ENCODE results near the gene ALDH2. TPM values are rescaled to one million over a fixed set of nuclear protein-coding genes. Genes with fewer than 3 reads are reported as not detected.
A peak's percentile ranks its signal among the peaks of the same experiment; 100 is the strongest.

ALDH2 gene
- total RNA-seq, 1 experiment from 2014 or later, result 21.1 TPM

DNA sequence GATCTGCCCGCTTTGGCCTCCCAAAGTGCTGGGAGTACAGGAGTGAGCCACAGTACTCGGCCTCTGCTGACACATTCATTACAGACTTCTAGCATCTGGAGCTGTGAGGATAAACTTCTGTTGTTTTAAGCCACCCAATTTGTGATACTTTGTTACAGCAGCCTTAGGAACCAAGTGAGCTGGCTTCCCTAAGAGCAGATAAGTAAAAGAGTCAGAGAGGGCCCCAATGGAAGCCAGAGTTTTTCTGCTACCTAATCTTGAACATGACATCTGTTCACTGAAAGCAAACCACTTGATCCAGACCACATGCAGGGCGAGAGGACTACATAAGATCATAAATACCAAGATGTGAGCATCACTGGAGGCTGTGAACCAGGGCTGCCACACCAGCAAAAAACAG, 71.6 kb downstream of the ALDH2 start:
- no peak for DNase-seq (ENCODE audit: low read depth, low spot score)
- in situ Hi-C loops (cut with HindIII; ENCODE audit: low pct_unique_long_range_greater_than_20kb, low sequenced_read_pairs), result no loop called here

DNA sequence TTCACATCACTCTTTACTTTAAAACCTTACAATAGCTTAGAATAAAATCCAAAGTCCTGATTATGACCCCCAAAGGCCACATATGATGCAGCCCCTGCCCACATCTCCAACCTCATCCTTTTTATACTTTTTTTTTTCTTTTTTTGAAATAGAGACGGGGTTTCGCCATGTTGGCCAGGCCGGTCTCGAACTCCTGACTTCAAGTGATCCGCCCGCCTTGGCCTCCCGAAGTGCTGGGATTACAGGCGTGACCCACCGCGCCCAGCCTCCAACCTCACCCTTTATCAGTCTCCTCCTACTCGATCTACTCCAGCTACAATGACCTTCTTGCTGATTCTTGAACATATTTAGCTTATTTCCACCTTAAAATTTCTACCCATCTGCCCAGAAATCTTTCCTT, 74.1 kb downstream of the ALDH2 start:
- DNase-seq (ENCODE audit: low read depth, low spot score), result no peak
- in situ Hi-C loops (cut with HindIII; ENCODE audit: low pct_unique_long_range_greater_than_20kb, low sequenced_read_pairs), result no loop called here

DNA sequence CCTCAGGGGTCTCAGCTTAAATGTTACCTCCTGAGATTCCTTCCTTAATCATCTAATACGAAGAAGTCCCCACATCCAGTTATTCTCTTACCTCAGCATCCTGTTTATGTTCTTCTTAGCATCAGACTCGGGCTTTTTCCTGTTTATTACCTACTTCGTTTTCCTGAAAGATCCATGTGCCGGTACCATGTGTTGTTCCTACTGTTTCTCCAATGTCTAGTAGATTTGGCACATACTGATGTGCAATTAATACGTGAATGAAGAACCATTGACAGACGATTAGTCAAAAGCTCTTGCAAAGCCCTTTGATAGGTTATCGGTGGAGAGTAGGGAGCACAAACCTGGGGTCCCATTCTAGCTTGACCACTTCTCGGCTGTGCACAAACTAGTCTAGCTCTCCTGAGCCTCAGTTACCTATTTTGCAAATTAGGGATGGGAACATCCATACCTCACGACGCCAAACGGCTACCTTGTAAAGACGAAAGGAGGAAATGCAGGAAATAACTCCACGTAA, 74.6 kb downstream of the ALDH2 start:
- in situ Hi-C loops (cut with HindIII; ENCODE audit: low pct_unique_long_range_greater_than_20kb, low sequenced_read_pairs), result no loop called here
- DNase-seq (ENCODE audit: low read depth, low spot score), result no peak

DNA sequence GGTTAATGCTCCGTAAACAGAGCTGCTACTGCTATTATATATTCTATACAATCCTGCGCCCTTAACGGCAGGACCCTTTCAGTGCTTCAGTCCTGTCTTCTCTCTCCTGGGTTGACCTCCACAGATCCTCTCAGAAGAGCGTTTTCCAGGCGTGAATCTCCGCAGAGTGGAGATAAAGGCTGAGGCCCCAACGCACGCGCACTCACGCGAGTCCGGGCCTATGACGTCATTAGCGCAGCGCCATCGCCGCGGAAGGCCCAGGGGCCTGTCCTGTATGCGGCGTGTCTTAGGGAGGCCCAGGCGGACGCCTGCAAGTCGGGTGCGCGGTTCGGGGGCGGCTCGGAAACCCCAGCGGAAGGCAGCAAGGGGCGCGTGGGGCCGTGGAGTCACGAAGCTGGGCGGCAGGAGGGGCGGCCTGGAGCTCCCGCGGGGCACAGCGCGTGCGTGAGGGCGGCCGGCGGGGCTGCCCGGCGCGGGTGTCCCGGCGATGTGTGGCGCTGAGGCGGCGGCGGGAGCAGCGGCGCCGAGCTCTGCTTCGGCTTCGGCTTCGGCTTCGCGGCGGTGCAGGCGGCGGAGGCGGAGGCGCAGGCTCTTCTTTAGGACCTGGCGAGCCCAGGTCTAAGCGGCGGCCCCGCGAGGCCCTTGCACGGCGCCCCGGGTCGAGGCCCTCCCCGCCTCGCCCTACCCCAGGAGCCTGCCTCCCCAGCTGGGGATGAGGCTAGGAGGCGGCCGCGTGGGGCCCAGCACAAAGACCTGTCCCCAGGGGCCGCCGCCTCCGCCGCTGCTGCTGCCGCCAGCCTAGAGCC, 75.2 kb downstream of the ALDH2 start, which contains the start of gene MAPKAPK5:
Gene MAPKAPK5, plus strand, starts transcription at position 479 of the 806 bp plus-strand sequence. CDS start 506 bp downstream, outside the sequence.
- in situ Hi-C loops (cut with HindIII; ENCODE audit: low pct_unique_long_range_greater_than_20kb, low sequenced_read_pairs), result no loop called here
- DNase-seq (ENCODE audit: low read depth, low spot score), result peak; percentile 93

DNA sequence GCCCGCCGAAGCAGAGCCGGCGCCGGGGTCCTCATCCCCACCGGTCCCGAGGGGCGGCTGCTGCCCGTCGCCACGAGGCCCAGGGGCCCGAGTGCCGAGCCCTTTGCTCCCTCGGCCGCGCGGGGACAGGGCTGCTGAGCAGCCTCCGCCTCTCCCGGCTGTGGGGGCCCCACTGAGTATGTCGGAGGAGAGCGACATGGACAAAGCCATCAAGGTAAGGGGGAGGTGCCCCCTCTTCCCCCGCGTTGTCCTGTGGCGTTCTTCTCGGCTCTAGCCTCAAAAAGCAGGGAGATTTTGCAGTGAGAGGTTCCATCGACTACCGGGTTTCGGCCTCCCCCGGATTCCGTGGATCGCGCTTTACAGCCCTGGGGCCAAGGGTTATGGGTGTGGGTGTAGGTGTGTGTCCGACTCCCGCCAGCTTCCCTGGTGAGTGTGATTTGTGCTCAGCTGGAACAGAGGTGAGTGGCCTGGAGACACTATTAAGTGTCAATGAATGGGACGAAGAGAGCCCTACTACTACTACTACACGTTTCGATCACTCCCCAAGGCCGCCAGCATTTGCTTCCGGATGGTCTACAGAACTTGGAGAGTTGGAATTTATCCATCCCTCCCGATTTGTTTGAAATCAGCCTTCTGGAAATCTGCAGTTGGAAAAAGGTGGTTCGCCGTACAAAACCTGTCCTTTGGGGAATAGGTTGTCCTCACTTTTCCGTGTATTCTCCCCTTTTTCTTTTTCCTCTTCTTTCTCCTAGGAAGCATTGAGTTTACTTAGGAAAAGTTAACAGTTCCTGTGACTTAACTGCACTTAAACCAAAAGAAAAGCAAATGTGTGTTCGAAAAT, 76.0 kb downstream of the ALDH2 start:
- peak; percentile 16 for DNase-seq (ENCODE audit: low read depth, low spot score)
- in situ Hi-C loops (cut with HindIII; ENCODE audit: low pct_unique_long_range_greater_than_20kb, low sequenced_read_pairs), result no loop called here

DNA sequence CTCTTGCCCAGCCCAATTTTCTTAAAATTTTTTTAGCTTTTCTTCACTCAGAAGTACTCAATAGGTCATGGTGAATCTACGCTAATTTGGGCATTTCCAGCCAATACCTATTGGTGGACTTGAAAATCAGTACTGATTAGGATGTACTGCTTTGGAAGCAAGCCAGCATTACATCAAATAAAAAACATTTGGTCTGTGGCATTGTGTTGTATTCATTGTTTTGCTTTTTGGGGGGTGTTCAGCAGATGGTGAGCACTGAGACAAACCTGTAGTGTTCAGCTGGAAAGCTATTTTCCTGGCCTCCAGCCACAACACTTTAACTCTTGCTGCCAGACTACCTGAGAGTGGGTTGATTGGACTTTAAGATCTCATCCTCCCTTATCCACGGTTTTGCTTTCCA, 79.3 kb downstream of the ALDH2 start:
- no peak for DNase-seq (ENCODE audit: low read depth, low spot score)
- in situ Hi-C loops (cut with HindIII; ENCODE audit: low pct_unique_long_range_greater_than_20kb, low sequenced_read_pairs), result no loop called here

DNA sequence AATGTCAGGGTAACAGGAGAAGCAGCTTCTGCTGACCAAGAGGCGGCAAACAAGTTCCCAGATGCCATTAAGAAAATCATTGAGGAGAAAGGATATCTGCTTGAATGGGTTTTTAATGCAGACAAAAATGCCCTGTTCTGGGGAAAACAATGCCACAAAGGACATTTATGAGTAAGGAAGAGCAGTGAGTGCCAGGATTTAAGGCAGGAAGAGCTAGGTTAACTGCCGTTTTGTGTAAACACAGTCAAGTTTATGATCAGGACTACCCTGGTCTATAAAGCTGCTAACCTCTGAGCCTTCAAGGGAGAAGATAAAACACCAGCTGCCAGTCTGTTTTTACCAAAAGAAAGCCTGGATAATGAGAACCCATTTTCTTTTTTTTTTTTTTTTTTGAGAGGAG, 83.8 kb downstream of the ALDH2 start:
- no peak for DNase-seq (ENCODE audit: low read depth, low spot score)
- in situ Hi-C loops (cut with HindIII; ENCODE audit: low pct_unique_long_range_greater_than_20kb, low sequenced_read_pairs), result no loop called here

DNA sequence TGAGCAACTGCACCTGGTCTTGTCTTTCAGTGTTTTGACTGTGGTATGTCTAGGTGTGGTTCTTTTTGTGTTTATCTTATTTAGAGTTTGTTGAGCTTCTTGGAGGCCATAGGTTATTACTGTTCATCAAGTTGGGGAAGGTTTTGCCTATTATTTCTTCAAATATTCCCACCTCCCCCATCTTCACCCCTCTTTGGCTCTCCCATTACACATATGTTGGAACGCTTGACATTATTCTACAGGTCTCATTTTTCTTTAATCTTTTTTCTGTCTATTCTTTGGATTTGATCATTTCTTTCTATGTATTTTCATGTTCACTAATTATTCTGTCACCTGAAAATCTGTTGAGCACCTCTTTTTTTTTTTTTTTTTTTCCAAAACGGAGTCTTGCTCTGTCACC, 91.5 kb downstream of the ALDH2 start:
- in situ Hi-C loops (cut with HindIII; ENCODE audit: low pct_unique_long_range_greater_than_20kb, low sequenced_read_pairs), result no loop called here
- no peak for DNase-seq (ENCODE audit: low read depth, low spot score)

DNA sequence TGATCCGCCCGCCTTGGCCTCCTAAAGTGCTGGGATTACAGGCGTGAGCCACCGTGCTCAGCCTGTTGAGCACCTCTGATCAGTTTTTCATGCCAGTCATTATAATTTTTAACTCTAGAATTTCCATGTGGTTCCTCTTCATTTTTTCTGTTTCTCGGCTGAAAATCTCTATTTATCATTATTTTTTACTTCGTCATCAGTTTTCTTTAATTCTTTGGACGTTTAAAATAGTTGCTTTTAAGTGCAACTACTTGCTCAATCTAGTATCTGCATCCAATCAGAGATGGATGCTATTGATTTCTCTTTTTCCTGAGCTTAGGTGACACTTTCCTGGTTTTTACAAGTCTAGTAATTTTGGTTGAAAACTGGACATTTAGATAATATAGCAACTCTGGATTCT, 92.0 kb downstream of the ALDH2 start:
- in situ Hi-C loops (cut with HindIII; ENCODE audit: low pct_unique_long_range_greater_than_20kb, low sequenced_read_pairs), result no loop called here
- no peak for DNase-seq (ENCODE audit: low read depth, low spot score)

DNA sequence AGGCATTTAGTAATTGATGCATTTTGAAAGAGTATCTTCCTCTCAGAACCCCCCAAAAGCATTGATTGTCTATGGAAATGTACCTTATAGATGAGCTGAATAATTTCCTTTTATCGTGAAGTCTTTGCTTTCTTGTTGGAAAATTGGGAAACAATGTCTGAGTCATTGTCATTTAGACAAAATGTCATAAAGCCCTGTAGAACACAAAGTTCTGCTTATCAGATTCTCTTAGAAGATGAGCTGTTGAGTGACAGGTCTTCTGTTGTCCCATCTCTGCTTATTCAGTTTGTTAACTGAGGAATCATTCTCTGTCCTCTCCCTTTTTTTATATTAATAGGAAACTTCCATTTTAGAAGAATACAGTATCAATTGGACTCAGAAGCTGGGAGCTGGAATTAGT, 98.2 kb downstream of the ALDH2 start:
- in situ Hi-C loops (cut with HindIII; ENCODE audit: low pct_unique_long_range_greater_than_20kb, low sequenced_read_pairs), result no loop called here
- DNase-seq (ENCODE audit: low read depth, low spot score), result no peak

Small RNA genes lying within 50 kb of the gene (small RNA-seq; reads per million reads assigned to genes)
- 0 reads per million in 2 experiments for gene MIR6761

Other genes starting within 250 kb of the ALDH2 start
- 12.4 and 12.8 TPM in 2 replicates for gene ATXN2, start 167.6 kb upstream of the ALDH2 start, total RNA-seq (2014; rRNA removed; shearing (Covaris generic))
- 25.1 and 27.6 TPM in 2 replicates for gene BRAP, start 81.0 kb upstream of the ALDH2 start, total RNA-seq (2014; rRNA removed; shearing (Covaris generic))
- gene ACAD10, start 80.9 kb upstream of the ALDH2 start, total RNA-seq (2014; rRNA removed; shearing (Covaris generic)), result 17.2 and 23.0 TPM in 2 replicates
- 56.5 and 58.4 TPM in 2 replicates for gene MAPKAPK5, start 75.3 kb downstream of the ALDH2 start, total RNA-seq (2014; rRNA removed; shearing (Covaris generic))
- 10.0 and 11.9 TPM in 2 replicates for gene TMEM116, start 246.2 kb downstream of the ALDH2 start, total RNA-seq (2014; rRNA removed; shearing (Covaris generic))
- gene ERP29, start 246.5 kb downstream of the ALDH2 start, total RNA-seq (2014; rRNA removed; shearing (Covaris generic)), result 461 and 484 TPM in 2 replicates

Measured in SK-MEL-5 (cell line).